GM21723 (cell line): ENCODE results near the gene TGFBR3.
A peak's percentile ranks its signal among the peaks of the same experiment; 100 is the strongest.
"Not testable (repeated sequence)": the region's sequence is repeated elsewhere in the genome, so short reads cannot be mapped to it uniquely, and the experiment has no call there.

Experiments
- ATAC-seq: cut with Tn5 transposase; IDR thresholded peaks from one replicate; pipeline ENCODE4 v1.9.1; 2021; ENCODE audit warnings: mild to moderate bottlenecking, moderate library complexity; ENCODE audit not compliant: unreplicated experiment

The TGFBR3 gene

GRCh38 chr1:91697861-91698260 lies 188.1 kb downstream of the TGFBR3 start:
- ATAC-seq: no peak

GRCh38 chr1:91697416-91697815 lies 188.5 kb downstream of the TGFBR3 start:
- peak; percentile 96 for ATAC-seq

DNA sequence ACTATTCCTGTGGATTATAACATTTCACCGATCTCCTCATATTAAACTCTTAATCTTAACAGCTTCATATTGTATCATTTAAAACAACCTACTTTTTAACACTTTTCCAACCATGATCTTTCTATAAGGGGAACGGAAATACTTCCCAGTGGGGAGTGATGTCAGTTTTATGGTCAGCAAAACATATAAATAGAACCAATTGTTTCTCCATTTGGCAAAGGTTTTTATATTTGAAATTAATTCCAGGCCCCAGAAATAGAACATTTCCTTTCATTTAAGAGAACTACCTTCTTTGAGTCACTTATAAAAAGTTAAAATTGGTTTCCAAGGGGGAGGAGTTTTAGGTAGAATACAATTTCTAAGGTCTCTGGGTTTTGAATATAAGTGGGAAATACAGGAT lies 189.6 kb downstream of the TGFBR3 start:
- ATAC-seq: no peak

DNA sequence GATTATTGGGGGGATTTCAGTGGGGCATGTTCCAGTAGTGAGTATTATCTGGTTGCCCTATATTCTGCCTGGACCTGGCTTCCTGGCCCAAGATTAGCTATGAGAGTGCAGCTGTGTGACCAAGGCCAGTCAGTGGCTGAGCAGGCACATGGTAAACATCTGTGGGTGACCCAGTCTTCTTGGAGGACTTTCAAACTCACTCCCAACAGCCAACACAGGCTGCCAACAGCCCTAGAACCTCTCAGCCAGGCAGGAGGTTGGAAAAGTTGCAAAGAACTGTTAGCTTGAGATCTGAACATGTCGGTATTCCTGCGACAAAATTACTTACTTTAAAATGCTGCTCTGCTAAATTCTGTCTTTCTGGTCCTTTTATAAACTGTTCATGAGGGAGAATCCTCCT lies 192.4 kb downstream of the TGFBR3 start:
- ATAC-seq: no peak

DNA sequence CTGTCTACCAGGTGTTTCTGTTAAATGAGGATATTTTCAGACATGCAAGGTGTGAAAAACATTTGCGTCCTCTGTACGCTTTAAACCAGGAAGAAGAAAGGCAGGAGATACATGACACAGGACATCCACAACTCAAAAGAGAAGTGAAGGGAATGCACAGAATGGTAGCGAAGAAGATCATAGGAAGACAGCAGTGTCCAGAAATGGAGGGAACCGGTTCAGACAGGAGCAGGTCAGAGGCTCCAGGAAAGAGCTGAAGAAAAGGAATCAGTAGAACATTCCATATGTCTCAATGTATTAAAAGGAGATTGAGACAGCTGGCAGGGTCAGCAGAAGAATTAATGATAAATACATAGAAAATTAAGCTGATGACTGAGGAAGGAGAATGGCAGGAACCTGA lies 194.4 kb downstream of the TGFBR3 start:
- no peak for ATAC-seq

GRCh38 chr1:91689641-91690481 lies 196.1 kb downstream of the TGFBR3 start:
- no peak for ATAC-seq

DNA sequence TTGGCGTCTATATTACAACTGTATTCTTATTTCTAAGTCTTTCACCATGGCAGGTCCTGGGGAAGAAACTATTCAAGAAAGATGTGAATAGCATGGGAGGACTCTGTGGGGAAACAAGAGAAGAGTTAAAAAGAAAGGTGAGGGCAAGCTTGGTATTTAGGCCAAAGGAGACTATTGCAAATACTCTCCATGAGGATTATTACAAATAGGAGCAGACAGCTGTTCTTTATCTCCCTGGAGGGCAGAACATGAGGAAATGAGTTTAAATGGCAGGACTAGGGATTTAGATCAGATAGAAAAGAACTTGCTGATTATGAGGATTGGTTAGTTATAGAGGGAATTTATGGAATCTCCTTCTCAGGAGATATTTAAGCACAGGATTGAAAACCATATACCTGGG lies 198.5 kb downstream of the TGFBR3 start:
- no peak for ATAC-seq

- ATAC-seq: no peak
Measured at GRCh38 chr1:91685994-91686393, 200.0 kb downstream of the TGFBR3 start.

DNA sequence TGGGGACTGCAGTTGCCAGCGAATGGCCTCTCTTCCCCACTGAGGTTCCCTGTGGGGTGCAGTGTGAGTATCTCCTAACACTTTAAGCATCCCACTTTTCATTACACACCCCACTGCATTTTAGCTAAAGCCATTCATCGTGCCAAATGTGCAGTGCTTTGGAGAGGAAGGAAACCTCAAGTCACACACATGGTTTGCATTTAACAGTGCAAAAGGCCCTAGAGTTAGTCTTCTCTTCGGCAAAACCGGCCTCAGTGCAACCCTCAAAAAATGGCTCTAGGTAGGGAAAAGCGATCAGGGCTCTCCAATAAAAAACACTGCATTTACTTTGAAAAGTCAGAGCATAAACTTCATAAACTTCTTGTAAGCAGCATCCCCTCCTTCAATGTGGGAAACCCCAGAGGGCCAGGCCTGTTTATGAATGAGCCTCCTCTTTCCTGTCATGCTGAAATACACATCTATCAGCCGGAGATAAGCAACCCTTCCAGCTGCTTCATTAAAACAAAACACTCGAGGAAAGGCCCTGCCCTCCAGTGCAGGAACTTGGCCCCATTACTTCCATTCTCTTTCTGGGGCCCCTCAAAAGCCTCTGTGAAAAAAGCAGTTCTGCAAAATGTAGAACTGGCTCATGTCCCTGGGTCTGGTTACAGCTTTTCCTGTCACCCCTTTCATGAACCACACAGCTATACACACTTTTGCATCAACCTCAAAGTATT lies 201.3 kb downstream of the TGFBR3 start:
- ATAC-seq: no peak

DNA sequence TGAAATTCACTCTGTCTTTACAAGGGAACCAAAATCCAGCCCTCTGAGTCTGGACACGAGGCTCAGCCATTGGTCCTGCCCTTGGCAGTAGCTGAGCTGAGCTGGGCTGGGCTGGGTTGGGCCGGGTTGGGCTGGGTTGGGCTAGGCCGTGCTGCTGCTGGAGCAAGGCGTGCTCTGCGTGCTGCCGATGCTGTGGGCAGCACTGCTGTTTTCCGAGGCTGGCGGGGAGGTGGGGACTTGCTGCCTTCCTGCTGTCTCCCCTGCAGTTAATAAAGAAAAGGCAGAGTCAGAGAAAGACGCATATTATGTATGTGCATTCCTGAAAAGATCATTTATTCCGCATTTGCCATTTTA lies 202.4 kb downstream of the TGFBR3 start:
- no peak for ATAC-seq

DNA sequence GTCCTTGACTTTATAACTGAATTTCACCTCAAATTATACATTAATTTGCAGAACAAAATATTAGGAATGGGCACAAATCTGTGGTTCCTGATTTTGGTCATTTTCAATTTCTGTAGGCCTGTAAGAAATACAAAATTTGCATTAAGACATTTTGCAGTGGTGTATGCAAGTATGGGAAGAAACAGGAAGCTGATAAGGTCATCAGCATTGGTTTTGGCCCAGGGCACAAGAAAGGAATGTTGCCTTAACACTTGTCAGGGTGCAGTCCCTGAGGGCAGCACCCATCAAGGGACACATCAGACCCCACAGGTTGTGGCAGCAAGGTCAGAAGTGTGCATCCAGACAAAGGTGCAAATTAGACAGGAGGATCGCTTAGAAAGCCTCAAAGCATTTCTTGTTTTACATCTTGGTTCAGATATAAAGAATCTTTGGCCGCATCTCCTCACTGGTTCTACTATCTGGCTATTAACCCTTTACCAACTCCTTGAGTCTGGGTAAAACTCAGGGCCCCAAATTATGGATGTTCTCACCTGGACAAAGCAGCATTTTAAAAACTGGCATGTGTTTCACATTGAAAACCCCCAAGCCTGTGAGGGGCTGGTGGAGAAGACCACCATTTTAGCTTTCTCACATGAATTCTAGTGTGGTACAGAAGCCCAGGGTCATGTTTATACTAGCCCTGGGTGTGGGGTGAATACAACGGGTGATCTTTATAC lies 202.9 kb downstream of the TGFBR3 start:
- ATAC-seq: no peak

- ATAC-seq: no peak
Measured at GRCh38 chr1:91680556-91681155, 205.3 kb downstream of the TGFBR3 start.

DNA sequence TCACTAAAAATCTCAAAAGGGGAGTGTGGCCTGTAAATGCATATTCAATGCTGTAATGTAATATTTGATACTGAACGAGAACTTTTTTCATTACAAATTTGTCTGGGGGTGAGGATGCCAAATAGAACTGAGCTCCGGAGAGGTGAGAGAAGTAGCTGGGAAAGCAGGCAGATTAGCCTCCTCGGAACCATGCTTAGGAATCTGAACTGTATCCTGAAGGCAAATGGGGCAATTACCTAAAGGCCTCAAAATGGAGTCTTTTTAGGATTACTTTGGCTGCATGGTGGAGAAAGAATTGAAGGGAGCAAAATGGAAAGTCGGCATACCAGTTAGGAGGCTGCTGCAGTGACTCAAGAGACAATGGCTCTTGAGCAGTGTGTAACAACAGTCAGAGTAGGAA lies 206.5 kb downstream of the TGFBR3 start:
- ATAC-seq: no peak

DNA sequence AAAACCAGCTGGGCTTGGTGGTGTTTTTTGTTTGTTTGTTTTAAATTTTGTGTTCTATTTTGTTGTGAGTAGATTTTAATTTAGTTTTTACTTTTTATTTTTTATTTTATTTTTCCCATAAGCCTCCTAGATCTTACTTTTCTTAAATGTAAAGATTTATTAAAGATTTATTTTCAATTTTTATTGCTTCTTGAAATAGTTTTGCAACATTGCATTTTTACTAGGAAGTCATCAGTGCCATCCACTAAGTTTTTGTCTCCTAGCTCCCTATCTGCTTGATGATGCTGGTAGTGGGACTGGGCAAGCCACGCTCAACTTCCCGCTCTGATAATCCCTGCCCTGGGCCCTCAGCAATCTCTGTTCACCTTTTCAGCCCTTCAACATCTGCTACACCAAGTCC lies 209.9 kb downstream of the TGFBR3 start:
- ATAC-seq: no peak

DNA sequence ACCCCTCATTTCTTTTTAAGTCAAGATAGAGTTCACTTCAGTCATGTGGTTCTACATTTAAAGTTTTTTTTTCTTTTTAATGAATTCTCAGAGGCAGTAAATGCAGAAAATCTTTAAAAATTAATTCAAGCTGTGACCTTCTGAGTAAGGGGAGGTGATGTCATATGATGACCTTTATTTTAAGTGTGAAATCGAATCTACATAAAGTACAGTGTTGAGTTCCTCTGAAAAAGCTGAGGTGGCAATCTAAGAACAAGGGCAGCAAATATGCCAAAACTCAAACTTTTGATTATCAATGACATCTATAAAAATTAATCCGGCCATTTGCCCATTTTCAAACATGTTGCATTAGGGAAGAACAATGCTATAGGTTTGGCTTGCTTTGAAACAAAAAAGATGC lies 211.8 kb downstream of the TGFBR3 start:
- no peak for ATAC-seq

GRCh38 chr1:91673613-91674012 lies 212.3 kb downstream of the TGFBR3 start:
- no peak for ATAC-seq

DNA sequence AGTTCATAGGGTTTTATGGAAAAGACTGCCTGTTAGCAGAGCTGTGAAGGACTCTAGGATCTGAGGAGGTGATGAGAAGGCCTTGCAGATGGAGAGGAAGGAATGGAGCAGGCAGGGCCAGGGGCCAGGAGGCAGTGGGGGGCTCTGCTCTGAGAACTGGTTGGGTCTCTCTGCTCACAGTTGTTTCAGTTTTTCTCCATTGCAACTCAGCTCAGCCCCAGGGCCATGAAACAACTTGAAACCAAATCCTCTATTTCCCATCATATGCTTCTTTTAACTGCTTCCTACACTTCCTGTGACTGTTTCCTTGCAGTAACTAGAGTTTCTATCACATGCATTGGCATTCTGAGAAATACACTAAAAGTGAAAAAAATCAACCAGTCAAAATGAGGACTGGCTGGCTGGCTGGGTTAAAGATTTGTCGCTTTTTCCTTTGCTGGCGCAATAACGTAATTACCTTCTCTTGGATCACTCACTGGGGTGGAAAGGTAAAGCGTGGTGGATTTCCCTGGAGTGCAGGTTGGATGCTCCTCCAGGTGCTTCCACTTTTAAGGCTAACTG lies 213.3 kb downstream of the TGFBR3 start:
- ATAC-seq: no peak

GRCh38 chr1:91670781-91671180 lies 215.2 kb downstream of the TGFBR3 start:
- ATAC-seq: no peak

- ATAC-seq: no peak
Measured at GRCh38 chr1:91669584-91670350, 216.2 kb downstream of the TGFBR3 start.

GRCh38 chr1:91666651-91667050 lies 219.3 kb downstream of the TGFBR3 start:
- ATAC-seq: not testable (repeated sequence)
